Stimulated activated naive CD8-positive, alpha-beta T cell treated with anti-CD3 and anti-CD28 coated beads, Interleukin-15, Interleukin-2, amounts not matched to agents 100 ng/mL and 50 ng/mL, for 24 hours (primary cell): ENCODE measurements around the gene DOCK4.

Experiments
- H3K27ac Mint-ChIP-seq: one replicate; pipeline ENCODE4 v1.8.0; 2021; ENCODE audit warnings: mild to moderate bottlenecking, mixed read lengths
- H3K27me3 Mint-ChIP-seq: one replicate; pipeline ENCODE4 v1.8.0; 2021; ENCODE audit warnings: mixed read lengths
- H3K36me3 Mint-ChIP-seq: one replicate; pipeline ENCODE4 v1.8.0; 2021; ENCODE audit warnings: low read depth, mixed read lengths
- H3K4me1 Mint-ChIP-seq: one replicate; pipeline ENCODE4 v1.8.0; 2021; ENCODE audit warnings: low read depth, mixed read lengths
- H3K4me3 Mint-ChIP-seq: one replicate; pipeline ENCODE4 v1.8.0; 2021; ENCODE audit warnings: mild to moderate bottlenecking, mixed read lengths
- H3K9me3 Mint-ChIP-seq: one replicate; pipeline ENCODE4 v1.8.0; 2021; ENCODE audit warnings: mixed read lengths

Gene DOCK4

GRCh38 chr7:111873963-111874690 is 332.1 kb downstream of the DOCK4 start:
- no peaks in the 10 kb centered on the region for H3K36me3 Mint-ChIP-seq

GRCh38 chr7:111873326-111873646 is 332.9 kb downstream of the DOCK4 start:
- peaks cover 4% of the 10 kb centered on the region for H3K9me3 Mint-ChIP-seq
- H3K4me1 Mint-ChIP-seq: no peaks in the 10 kb centered on the region

More at GRCh38 chr7:111873963-111874690, 332.1 kb downstream of the DOCK4 start:
- Mint-ChIP-seq H3K4me1 (no peaks in the 10 kb centered on the region), H3K4me3 (no peak overlapping the region), H3K27me3 (peaks cover 6% of the 10 kb centered on the region), H3K9me3 (peaks cover 4% of the 10 kb centered on the region), H3K27ac (no peak overlapping the region)

DNA sequence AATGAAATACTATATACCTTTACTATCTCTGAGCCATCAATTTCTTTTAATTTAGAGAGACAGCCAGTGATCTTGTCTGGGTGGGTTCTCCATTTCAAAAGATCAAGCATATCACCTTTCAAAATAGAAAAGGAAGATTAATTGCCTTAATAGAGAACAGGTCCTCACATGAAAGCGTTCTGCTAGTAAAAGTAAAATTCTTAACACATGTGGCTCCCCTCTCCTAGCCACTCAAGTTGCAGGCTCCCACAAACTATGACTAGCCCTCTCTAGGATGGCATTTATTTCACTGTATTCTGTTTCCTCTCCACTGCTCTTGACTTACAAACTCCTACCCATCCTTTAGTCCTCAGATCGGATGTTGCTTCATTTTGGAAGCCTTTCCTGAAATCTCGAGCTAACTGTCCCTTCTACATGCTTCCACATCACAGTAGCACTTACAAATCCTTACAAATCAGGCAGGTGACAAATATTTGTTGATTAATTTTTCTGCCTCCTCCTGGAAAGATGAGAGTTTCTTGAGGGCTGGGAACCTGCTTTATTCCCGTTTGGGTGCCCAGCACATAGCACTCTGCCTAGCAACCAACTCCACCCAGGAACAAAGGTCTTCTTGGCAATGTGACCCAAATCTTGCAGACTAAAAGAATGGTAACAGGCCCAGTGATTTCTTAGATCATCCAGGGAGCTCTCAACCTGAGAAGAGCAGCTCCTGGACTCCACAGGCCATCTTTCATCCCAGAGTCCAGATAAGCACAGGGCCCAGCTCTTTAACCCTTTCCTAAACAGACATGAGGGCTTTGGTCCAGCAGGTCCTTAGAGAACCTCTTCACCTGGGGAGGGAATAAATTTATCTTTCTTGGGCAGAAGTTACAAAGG is 333.5 kb downstream of the DOCK4 start:
- Mint-ChIP-seq H3K4me3 (no peak overlapping the region), H3K9me3 (peaks cover under 1% of the 10 kb centered on the region), H3K36me3 (no peaks in the 10 kb centered on the region), H3K27me3 (peaks cover 4% of the 10 kb centered on the region), H3K27ac (no peak overlapping the region), H3K4me1 (no peaks in the 10 kb centered on the region)

More at GRCh38 chr7:111873326-111873646, 332.9 kb downstream of the DOCK4 start:
- no peak overlapping the region for H3K27ac Mint-ChIP-seq
- peaks cover 6% of the 10 kb centered on the region for H3K27me3 Mint-ChIP-seq
- H3K36me3 Mint-ChIP-seq: no peaks in the 10 kb centered on the region
- no peak overlapping the region for H3K4me3 Mint-ChIP-seq

DNA sequence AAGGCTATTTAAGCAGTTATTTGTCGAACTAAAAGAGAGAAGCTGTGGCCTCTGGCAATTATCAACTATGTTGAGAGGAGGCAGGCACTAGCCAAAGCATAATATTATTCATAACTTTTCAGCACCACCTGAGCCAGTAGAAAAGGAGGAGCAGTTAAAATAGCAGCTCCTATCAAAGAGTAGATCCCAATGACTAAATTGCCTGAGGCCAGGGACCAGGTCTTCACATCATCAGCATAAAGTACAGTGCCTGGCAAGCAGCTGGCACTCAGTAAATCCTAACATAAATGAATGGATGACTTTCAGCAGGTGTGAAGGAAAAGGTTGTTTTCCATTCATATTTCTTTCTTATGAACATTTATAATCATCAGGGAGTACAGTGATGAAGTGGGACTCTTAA is 334.9 kb downstream of the DOCK4 start:
- H3K4me1 Mint-ChIP-seq: no peaks in the 10 kb centered on the region
- no peak overlapping the region for H3K4me3 Mint-ChIP-seq
- no peaks in the 10 kb centered on the region for H3K9me3 Mint-ChIP-seq
- H3K36me3 Mint-ChIP-seq: no peaks in the 10 kb centered on the region
- no peaks in the 10 kb centered on the region for H3K27me3 Mint-ChIP-seq
- H3K27ac Mint-ChIP-seq: no peak overlapping the region

DNA sequence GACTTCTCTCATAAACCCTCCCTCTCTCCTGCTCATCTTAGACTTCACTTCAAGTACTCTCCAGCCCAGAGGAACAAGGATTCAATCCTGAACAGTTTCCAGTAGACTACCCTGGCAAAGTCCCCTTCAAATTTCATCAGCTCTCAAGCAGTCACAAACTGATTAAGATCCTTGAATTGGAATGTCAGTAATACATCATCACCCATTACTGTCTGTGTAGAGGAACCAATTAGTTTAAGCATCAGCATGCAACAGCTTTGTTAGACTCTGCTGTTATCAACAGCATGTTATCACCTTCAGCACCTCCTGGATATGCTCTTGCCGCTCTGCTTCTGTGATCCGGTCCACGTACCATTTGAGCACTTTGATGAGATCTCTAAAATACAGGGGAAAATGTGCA is 336.9 kb downstream of the DOCK4 start:
- H3K36me3 Mint-ChIP-seq: no peaks in the 10 kb centered on the region

GRCh38 chr7:111867348-111867931 is 338.8 kb downstream of the DOCK4 start:
- no peak overlapping the region for H3K27ac Mint-ChIP-seq
- no peaks in the 10 kb centered on the region for H3K36me3 Mint-ChIP-seq
- H3K9me3 Mint-ChIP-seq: no peaks in the 10 kb centered on the region
- no peak overlapping the region for H3K4me3 Mint-ChIP-seq
- H3K4me1 Mint-ChIP-seq: no peaks in the 10 kb centered on the region
- no peaks in the 10 kb centered on the region for H3K27me3 Mint-ChIP-seq

More for the DNA sequence above, 336.9 kb downstream of the DOCK4 start:
- Mint-ChIP-seq H3K27me3 (no peaks in the 10 kb centered on the region), H3K27ac (no peak overlapping the region), H3K9me3 (no peaks in the 10 kb centered on the region), H3K4me1 (no peaks in the 10 kb centered on the region), H3K4me3 (no peak overlapping the region)

- Mint-ChIP-seq H3K27ac (no peak overlapping the region), H3K4me3 (no peak overlapping the region), H3K4me1 (no peaks in the 10 kb centered on the region), H3K36me3 (no peaks in the 10 kb centered on the region), H3K9me3 (no peaks in the 10 kb centered on the region), H3K27me3 (no peaks in the 10 kb centered on the region)
These were observed 339.4 kb downstream of the DOCK4 start for GRCh38 chr7:111866787-111867186.

- no peaks in the 10 kb centered on the region for H3K27me3 Mint-ChIP-seq
- H3K4me1 Mint-ChIP-seq: no peaks in the 10 kb centered on the region
- no peaks in the 10 kb centered on the region for H3K36me3 Mint-ChIP-seq
- H3K9me3 Mint-ChIP-seq: no peaks in the 10 kb centered on the region
- H3K27ac Mint-ChIP-seq: no peak overlapping the region
- H3K4me3 Mint-ChIP-seq: no peak overlapping the region
These were observed 340.8 kb downstream of the DOCK4 start for GRCh38 chr7:111865430-111865829.

GRCh38 chr7:111864291-111864976 is 341.8 kb downstream of the DOCK4 start:
- H3K9me3 Mint-ChIP-seq: no peaks in the 10 kb centered on the region
- H3K4me3 Mint-ChIP-seq: no peak overlapping the region
- H3K27me3 Mint-ChIP-seq: no peaks in the 10 kb centered on the region
- H3K36me3 Mint-ChIP-seq: no peaks in the 10 kb centered on the region
- no peak overlapping the region for H3K27ac Mint-ChIP-seq
- no peaks in the 10 kb centered on the region for H3K4me1 Mint-ChIP-seq

DNA sequence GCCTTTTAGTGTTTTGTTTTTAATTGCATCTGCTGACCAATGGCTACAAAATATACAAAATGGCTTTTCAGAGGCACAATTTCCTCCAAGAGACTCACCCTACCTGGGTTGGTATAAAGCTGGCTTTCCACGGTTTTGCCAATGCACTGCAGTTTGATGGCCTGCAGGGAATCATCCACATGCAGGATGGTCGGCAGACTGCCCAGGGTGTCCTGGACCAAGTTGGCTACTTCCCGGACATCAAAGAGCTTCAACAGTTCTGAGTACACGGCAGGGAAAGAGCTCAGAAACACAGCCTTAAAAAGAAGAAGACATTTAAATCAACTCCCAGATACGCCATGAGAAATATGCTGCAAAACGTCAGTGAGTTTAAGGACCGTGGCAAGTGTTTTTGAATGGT is 342.9 kb downstream of the DOCK4 start:
- Mint-ChIP-seq H3K4me1 (no peaks in the 10 kb centered on the region), H3K27ac (no peak overlapping the region), H3K4me3 (no peak overlapping the region), H3K36me3 (no peaks in the 10 kb centered on the region), H3K27me3 (no peaks in the 10 kb centered on the region), H3K9me3 (no peaks in the 10 kb centered on the region)

GRCh38 chr7:111860248-111860647 is 346.0 kb downstream of the DOCK4 start:
- H3K4me1 Mint-ChIP-seq: no peaks in the 10 kb centered on the region
- H3K27me3 Mint-ChIP-seq: no peaks in the 10 kb centered on the region
- H3K27ac Mint-ChIP-seq: no peak overlapping the region
- H3K9me3 Mint-ChIP-seq: no peaks in the 10 kb centered on the region
- H3K36me3 Mint-ChIP-seq: no peaks in the 10 kb centered on the region
- H3K4me3 Mint-ChIP-seq: no peak overlapping the region

GRCh38 chr7:111858331-111858730 is 347.9 kb downstream of the DOCK4 start:
- H3K4me1 Mint-ChIP-seq: no peaks in the 10 kb centered on the region
- no peak overlapping the region for H3K4me3 Mint-ChIP-seq
- no peaks in the 10 kb centered on the region for H3K9me3 Mint-ChIP-seq
- no peak overlapping the region for H3K27ac Mint-ChIP-seq
- H3K36me3 Mint-ChIP-seq: no peaks in the 10 kb centered on the region
- H3K27me3 Mint-ChIP-seq: no peaks in the 10 kb centered on the region

- no peaks in the 10 kb centered on the region for H3K27me3 Mint-ChIP-seq
- no peaks in the 10 kb centered on the region for H3K9me3 Mint-ChIP-seq
- no peak overlapping the region for H3K4me3 Mint-ChIP-seq
- no peaks in the 10 kb centered on the region for H3K4me1 Mint-ChIP-seq
- no peaks in the 10 kb centered on the region for H3K36me3 Mint-ChIP-seq
- H3K27ac Mint-ChIP-seq: no peak overlapping the region
These were observed 350.4 kb downstream of the DOCK4 start for GRCh38 chr7:111855842-111856227.

- Mint-ChIP-seq H3K4me3 (no peak overlapping the region), H3K9me3 (no peaks in the 10 kb centered on the region), H3K27me3 (no peaks in the 10 kb centered on the region)
These were observed 350.9 kb downstream of the DOCK4 start for GRCh38 chr7:111855161-111855841.

More at GRCh38 chr7:111855161-111855841, 350.9 kb downstream of the DOCK4 start:
- Mint-ChIP-seq H3K36me3 (no peaks in the 10 kb centered on the region), H3K4me1 (no peaks in the 10 kb centered on the region), H3K27ac (no peak overlapping the region)
